BE2C (cell line): ENCODE results near the gene CLSTN2.

Source experiments
- DNase-seq: peaks from one replicate; pipeline ENCODE4 v3.0.0-alpha.2; 2020
- H3K27me3 ChIP-seq: fragments of 250-450 bp; sonication (Bioruptor Pico); 2 replicates; pipeline ENCODE4 v1.5.1; 2020; ENCODE audit warnings: mild to moderate bottlenecking
- H3K36me3 ChIP-seq: fragments of 250-450 bp; sonication (Bioruptor Pico); 2 replicates; pipeline ENCODE4 v1.5.1; 2020; ENCODE audit warnings: mild to moderate bottlenecking
- H3K4me1 ChIP-seq: fragments of 250-450 bp; sonication (Bioruptor Pico); 2 replicates; pipeline ENCODE4 v1.5.1; 2020
- H3K4me3 ChIP-seq: 2 replicates; pipeline ENCODE4 v1.5.1; 2011; ENCODE audit warnings: low read depth, low read length
- H3K9me3 ChIP-seq: fragments of 250-450 bp; sonication (Bioruptor Pico); 2 replicates; pipeline ENCODE4 v1.5.1; 2020
- TF ChIP-seq, protein P1 (sequence below): IDR thresholded peaks from 2 replicates; pipeline ENCODE4 v1.5.1; 2012; ENCODE audit warnings: mild to moderate bottlenecking, low read depth, low read length

Gene CLSTN2

DNA sequence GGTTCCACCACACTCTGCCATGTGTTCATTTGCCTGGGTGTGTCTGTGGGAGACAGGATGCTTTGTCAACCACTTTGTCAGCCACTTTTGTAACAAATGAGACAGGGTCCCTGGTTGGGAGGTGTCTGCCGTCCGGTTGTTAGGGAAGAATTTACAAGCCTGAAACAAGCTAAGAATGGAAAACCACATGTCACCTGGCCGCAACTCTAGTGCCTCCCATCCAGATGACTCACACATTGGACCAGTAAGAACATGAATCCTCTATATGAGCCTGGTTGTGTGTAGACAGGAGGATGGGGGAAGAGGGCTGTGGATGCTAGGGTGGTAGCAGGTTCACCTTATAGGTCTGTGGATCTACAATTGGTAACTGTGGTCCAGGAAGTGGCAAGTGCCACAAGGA, 335.3 kb downstream of the CLSTN2 start:
- H3K9me3 ChIP-seq: no peaks in the 10 kb centered on the region
- H3K27me3 ChIP-seq: no peaks in the 10 kb centered on the region
- no peaks in the 10 kb centered on the region for H3K36me3 ChIP-seq
- no peak overlapping the region for H3K4me3 ChIP-seq
- no peak for DNase-seq
- H3K4me1 ChIP-seq: no peaks in the 10 kb centered on the region
- TF ChIP-seq, protein P1, sequence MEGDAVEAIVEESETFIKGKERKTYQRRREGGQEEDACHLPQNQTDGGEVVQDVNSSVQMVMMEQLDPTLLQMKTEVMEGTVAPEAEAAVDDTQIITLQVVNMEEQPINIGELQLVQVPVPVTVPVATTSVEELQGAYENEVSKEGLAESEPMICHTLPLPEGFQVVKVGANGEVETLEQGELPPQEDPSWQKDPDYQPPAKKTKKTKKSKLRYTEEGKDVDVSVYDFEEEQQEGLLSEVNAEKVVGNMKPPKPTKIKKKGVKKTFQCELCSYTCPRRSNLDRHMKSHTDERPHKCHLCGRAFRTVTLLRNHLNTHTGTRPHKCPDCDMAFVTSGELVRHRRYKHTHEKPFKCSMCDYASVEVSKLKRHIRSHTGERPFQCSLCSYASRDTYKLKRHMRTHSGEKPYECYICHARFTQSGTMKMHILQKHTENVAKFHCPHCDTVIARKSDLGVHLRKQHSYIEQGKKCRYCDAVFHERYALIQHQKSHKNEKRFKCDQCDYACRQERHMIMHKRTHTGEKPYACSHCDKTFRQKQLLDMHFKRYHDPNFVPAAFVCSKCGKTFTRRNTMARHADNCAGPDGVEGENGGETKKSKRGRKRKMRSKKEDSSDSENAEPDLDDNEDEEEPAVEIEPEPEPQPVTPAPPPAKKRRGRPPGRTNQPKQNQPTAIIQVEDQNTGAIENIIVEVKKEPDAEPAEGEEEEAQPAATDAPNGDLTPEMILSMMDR: no peak

DNA sequence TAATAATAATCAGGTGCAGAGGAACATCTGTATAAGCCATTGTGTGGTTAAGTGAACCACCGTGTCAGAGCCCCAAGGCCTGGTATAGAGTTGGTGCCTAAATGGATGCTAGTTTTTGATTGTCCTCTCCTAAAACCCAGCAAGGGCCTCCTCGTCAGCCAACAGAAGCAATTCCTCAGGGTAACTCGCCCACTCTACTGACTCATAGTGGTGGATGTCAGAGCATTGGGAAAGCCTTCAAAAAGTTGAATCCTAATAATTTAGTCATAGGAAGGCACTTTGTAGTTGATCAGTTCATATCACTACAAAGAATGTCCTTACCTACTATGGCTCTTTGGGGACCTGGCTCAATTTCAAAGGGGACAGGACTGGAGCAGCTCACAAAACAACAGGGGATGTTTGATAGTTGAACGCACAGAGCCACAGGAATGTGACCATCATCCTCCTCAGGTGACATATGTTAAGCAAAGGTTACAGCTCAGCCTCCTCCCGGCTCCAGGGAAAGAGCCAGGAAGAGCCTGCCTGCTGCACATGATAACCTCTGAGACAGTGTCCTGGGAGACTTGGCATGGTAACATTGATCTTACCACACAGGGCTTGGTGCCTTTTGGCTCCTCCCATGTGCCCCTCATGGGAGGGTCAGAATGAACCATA, 338.7 kb downstream of the CLSTN2 start:
- DNase-seq: no peak
- no peaks in the 10 kb centered on the region for H3K9me3 ChIP-seq
- TF ChIP-seq, protein P1: no peak
- H3K4me1 ChIP-seq: no peaks in the 10 kb centered on the region
- no peaks in the 10 kb centered on the region for H3K36me3 ChIP-seq
- H3K4me3 ChIP-seq: no peak overlapping the region
- no peaks in the 10 kb centered on the region for H3K27me3 ChIP-seq

DNA sequence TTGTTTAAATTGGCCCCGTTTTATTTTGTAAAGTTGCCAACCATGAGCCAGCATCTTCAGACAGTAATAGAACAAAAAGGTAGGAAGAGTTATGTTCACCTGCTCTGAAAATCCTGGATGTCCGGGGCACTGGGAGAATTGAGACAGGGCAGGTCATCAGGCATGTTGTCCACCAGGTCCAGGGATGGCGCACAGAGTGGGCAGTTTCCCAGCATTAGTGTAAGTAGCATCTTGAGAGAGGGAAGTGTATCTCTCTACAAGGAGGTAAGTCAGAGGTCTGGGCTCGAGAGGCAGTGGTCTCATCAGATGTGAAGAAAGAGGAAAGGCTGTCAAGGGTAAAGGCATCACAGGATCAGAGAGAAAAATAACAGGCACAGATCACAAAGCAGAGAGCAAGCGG, 339.4 kb downstream of the CLSTN2 start:
- Histone ChIP-seq H3K36me3 (no peaks in the 10 kb centered on the region), H3K27me3 (no peaks in the 10 kb centered on the region), H3K4me1 (no peaks in the 10 kb centered on the region), H3K9me3 (no peaks in the 10 kb centered on the region), H3K4me3 (no peak overlapping the region)
- TF ChIP-seq, protein P1: no peak
- DNase-seq: no peak

DNA sequence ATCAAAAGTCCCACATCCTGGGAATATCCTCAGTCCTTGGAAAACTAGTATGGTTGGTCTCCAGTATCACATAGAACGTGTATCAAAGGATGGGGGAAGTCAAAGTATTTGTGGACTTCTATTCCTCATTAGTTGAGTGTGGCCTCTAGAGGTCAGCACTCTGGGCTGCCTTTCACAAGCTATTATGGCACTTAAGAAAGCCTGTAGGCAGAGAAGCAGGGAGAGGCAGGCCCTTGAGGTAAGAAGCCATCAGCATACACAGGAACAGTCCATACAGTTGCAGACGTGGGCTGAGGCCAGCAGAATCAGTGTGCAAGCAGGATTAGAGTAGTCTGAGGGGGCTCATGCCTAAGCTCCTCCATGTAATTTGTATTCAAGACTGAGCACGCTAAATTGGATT, 341.7 kb downstream of the CLSTN2 start:
- H3K4me1 ChIP-seq: no peaks in the 10 kb centered on the region
- peak; percentile 22 for DNase-seq
- no peaks in the 10 kb centered on the region for H3K36me3 ChIP-seq
- no peaks in the 10 kb centered on the region for H3K9me3 ChIP-seq
- H3K4me3 ChIP-seq: no peak overlapping the region
- TF ChIP-seq, protein P1: peak; percentile 66
- H3K27me3 ChIP-seq: no peaks in the 10 kb centered on the region

DNA sequence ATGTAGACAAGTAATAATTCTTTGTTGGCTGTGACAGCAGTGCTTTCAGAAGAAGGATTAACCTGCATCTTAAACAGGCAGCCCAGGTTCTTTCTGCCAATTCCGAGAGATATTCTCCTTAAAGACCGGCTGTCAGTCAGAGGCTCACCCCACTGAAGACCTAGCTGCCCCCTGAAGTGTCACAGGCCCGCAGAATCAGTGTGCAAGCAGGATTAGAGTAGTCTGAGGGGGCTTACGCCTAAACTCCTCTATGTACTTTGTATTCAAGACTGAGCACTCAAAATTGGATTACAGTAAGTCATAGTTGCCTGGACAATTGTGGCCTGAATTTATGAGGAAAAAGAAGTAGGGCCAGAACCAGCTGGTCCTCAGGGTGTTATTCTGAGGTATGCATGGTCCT, 342.9 kb downstream of the CLSTN2 start:
- H3K27me3 ChIP-seq: no peaks in the 10 kb centered on the region
- H3K4me1 ChIP-seq: no peaks in the 10 kb centered on the region
- no peak for DNase-seq
- H3K36me3 ChIP-seq: no peaks in the 10 kb centered on the region
- no peaks in the 10 kb centered on the region for H3K9me3 ChIP-seq
- H3K4me3 ChIP-seq: no peak overlapping the region
- TF ChIP-seq, protein P1: no peak

DNA sequence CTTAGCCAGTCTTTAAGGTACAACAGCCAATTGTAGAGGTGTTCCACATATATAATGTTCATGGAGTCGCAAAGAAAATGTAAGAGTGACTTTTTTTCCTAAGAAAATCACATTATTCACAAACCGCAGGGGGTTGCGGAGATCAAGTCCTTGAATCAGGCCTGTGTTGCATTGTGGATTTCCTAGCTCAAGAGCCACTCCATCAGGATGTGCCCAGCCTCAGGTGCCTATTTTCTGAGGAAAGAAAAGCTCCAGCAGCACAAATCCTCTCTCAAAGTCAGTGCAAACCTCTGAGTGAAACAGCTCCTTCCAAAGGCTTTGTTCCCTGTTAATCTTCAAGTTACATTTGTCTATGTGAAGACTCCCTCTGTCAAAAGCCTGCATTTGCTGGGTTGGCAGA, 349.4 kb downstream of the CLSTN2 start:
- TF ChIP-seq, protein P1: no peak
- no peak overlapping the region for H3K4me3 ChIP-seq
- H3K36me3 ChIP-seq: no peaks in the 10 kb centered on the region
- no peaks in the 10 kb centered on the region for H3K9me3 ChIP-seq
- no peaks in the 10 kb centered on the region for H3K27me3 ChIP-seq
- no peak for DNase-seq
- no peaks in the 10 kb centered on the region for H3K4me1 ChIP-seq
